H9 (cell line): ENCODE results near the gene NFXL1. TPM values are rescaled to one million over a fixed set of nuclear protein-coding genes. Genes with fewer than 3 reads are reported as not detected.

Experiments used
- DNase-seq: peaks from one replicate; pipeline ENCODE4 v3.0.0-alpha.2; 2017
- H2AFZ ChIP-seq: one replicate; pipeline ENCODE4 v1.6.1; 2013; ENCODE audit warnings: mild to moderate bottlenecking, low read length, control low read depth, moderate library complexity
- H2AK5ac ChIP-seq: 2 replicates; pipeline ENCODE4 v1.6.1; 2013; ENCODE audit warnings: low read length, control low read depth, mixed read lengths; ENCODE audit not compliant: insufficient read length
- H2BK120ac ChIP-seq: one replicate; pipeline ENCODE4 v1.6.1; 2013; ENCODE audit warnings: low read depth, mild to moderate bottlenecking, low read length, control low read depth, inconsistent platforms; ENCODE audit not compliant: poor library complexity, severe bottlenecking
- H2BK12ac ChIP-seq: 2 replicates; pipeline ENCODE4 v1.6.1; 2013; ENCODE audit warnings: low read length, control low read depth, mixed read lengths, low read depth; ENCODE audit not compliant: insufficient read length
- H2BK15ac ChIP-seq: 2 replicates; pipeline ENCODE4 v1.6.1; 2013; ENCODE audit warnings: low read depth, low read length, control low read depth
- H2BK20ac ChIP-seq: one replicate; pipeline ENCODE4 v1.6.1; 2013; ENCODE audit warnings: low read depth, mild to moderate bottlenecking, low read length, control low read depth, inconsistent platforms; ENCODE audit not compliant: poor library complexity, severe bottlenecking
- H2BK5ac ChIP-seq: 2 replicates; pipeline ENCODE4 v1.6.1; 2013; ENCODE audit warnings: low read length, control low read depth, mixed read lengths; ENCODE audit not compliant: insufficient read length
- H3K14ac ChIP-seq: 2 replicates; pipeline ENCODE4 v1.6.1; 2013; ENCODE audit warnings: low read length, control low read depth; ENCODE audit not compliant: insufficient read depth
- H3K18ac ChIP-seq: 2 replicates; pipeline ENCODE4 v1.6.1; 2013; ENCODE audit warnings: low read depth, mild to moderate bottlenecking, mixed read lengths, low read length, control low read depth; ENCODE audit not compliant: insufficient read length
- H3K23ac ChIP-seq: 2 replicates; pipeline ENCODE4 v1.6.1; 2013; ENCODE audit warnings: low read length, control low read depth, mixed read lengths, low read depth; ENCODE audit not compliant: insufficient read length
- H3K23me2 ChIP-seq: 2 replicates; pipeline ENCODE4 v1.6.1; 2013; ENCODE audit warnings: low read depth, mild to moderate bottlenecking, mixed read lengths, low read length, control low read depth; ENCODE audit not compliant: insufficient read length, poor library complexity, severe bottlenecking
- H3K27ac ChIP-seq: 2 replicates; pipeline ENCODE4 v1.5.1; 2013; ENCODE audit warnings: low read length, control low read depth, mixed read lengths, low read depth; ENCODE audit not compliant: insufficient read length
- H3K27me3 ChIP-seq: 2 replicates; pipeline ENCODE4 v1.6.1; 2013; ENCODE audit warnings: low read length, control low read depth, inconsistent platforms; ENCODE audit not compliant: insufficient read depth
- H3K4ac ChIP-seq: 2 replicates; pipeline ENCODE4 v1.6.1; 2013; ENCODE audit warnings: low read depth, mild to moderate bottlenecking, control low read depth, inconsistent platforms, low read length, moderate library complexity
- H3K4me1 ChIP-seq: 2 replicates; pipeline ENCODE4 v1.6.1; 2013; ENCODE audit warnings: low read length, control low read depth, inconsistent platforms; ENCODE audit not compliant: insufficient read depth
- H3K4me2 ChIP-seq: 2 replicates; pipeline ENCODE4 v1.6.1; 2013; ENCODE audit warnings: low read length, control low read depth, mixed read lengths; ENCODE audit not compliant: insufficient read length, insufficient read depth
- H3K56ac ChIP-seq: 2 replicates; pipeline ENCODE4 v1.6.1; 2013; ENCODE audit warnings: low read depth, mild to moderate bottlenecking, mixed read lengths, low read length, control low read depth; ENCODE audit not compliant: insufficient read length
- H3K79me1 ChIP-seq: 2 replicates; pipeline ENCODE4 v1.6.1; 2013; ENCODE audit warnings: low read depth, mild to moderate bottlenecking, moderate library complexity, low read length, control low read depth, inconsistent platforms; ENCODE audit not compliant: insufficient read depth, poor library complexity, severe bottlenecking
- H3K79me2 ChIP-seq: 2 replicates; pipeline ENCODE4 v1.6.1; 2013; ENCODE audit warnings: low read length, control low read depth, inconsistent platforms; ENCODE audit not compliant: insufficient read depth
- H3K9ac ChIP-seq: 2 replicates; pipeline ENCODE4 v1.6.1; 2013; ENCODE audit warnings: low read length, control low read depth, mixed read lengths; ENCODE audit not compliant: insufficient read length; ENCODE audit errors: extremely low read depth
- H3K9me3 ChIP-seq: one replicate; pipeline ENCODE4 v1.6.1; 2013; ENCODE audit warnings: low read depth, low read length, inconsistent platforms; ENCODE audit not compliant: control insufficient read depth
- H3T11ph ChIP-seq: one replicate; pipeline ENCODE4 v1.6.1; 2013; ENCODE audit warnings: mild to moderate bottlenecking, low read length, control low read depth, inconsistent platforms
- H4K20me1 ChIP-seq: one replicate; pipeline ENCODE4 v1.6.1; 2013; ENCODE audit not compliant: control insufficient read depth, insufficient read length, insufficient read depth
- H4K5ac ChIP-seq: 2 replicates; pipeline ENCODE4 v1.6.1; 2013; ENCODE audit warnings: low read depth, mild to moderate bottlenecking, mixed read lengths, low read length, control low read depth; ENCODE audit not compliant: insufficient read length
- H4K8ac ChIP-seq: replicated peaks from 2 replicates; pipeline ENCODE4 v1.6.1; 2013; ENCODE audit warnings: low read length, control low read depth, mixed read lengths, low read depth; ENCODE audit not compliant: insufficient read length
- H4K91ac ChIP-seq: 2 replicates; pipeline ENCODE4 v1.6.1; 2013; ENCODE audit warnings: low read depth, mild to moderate bottlenecking, moderate library complexity, mixed read lengths, low read length, control low read depth; ENCODE audit not compliant: insufficient read length
- H3K27ac Mint-ChIP-seq, 3 experiments: 2 replicates in 2 of 3; 3 replicates in 1 of 3; pipeline ENCODE4 v1.8.0; 2020 to 2021; ENCODE audit warnings: mixed read lengths in 3 of 3, mild to moderate bottlenecking in 1 of 3, moderate library complexity in 1 of 3
- H3K27me3 Mint-ChIP-seq: 2 replicates; pipeline ENCODE4 v1.8.0; 2021; ENCODE audit warnings: low read depth, mild to moderate bottlenecking, moderate library complexity, mixed read lengths
- H3K36me3 Mint-ChIP-seq, 3 experiments: 2 replicates in 2 of 3; 3 replicates in 1 of 3; pipeline ENCODE4 v1.8.0; 2020 to 2021; ENCODE audit warnings: low read depth in 3 of 3, mixed read lengths in 3 of 3; ENCODE audit not compliant: insufficient read depth in 1 of 3
- H3K4me1 Mint-ChIP-seq, 2 experiments: 2 replicates each; pipeline ENCODE4 v1.8.0; 2020; ENCODE audit warnings: mixed read lengths in 2 of 2
- H3K4me3 Mint-ChIP-seq, 2 experiments: 2 replicates in 1 of 2; 3 replicates in 1 of 2; pipeline ENCODE4 v1.8.0; 2020 to 2021; ENCODE audit warnings: mild to moderate bottlenecking in 2 of 2, mixed read lengths in 2 of 2, moderate library complexity in 1 of 2
- H3K9me3 Mint-ChIP-seq, 2 experiments: 2 replicates in 1 of 2; 3 replicates in 1 of 2; pipeline ENCODE4 v1.8.0; 2020; ENCODE audit warnings: mild to moderate bottlenecking in 2 of 2, mixed read lengths in 2 of 2, moderate library complexity in 1 of 2
- WGBS: extraction: QIAGEN DNeasy Blood & Tissue Kit; methylation state at CpG from one replicate; pipeline ENCODE4 v1.1.7; 2013; ENCODE audit warnings: missing lambda C conversion rate, low lambda C conversion rate, mixed read lengths; ENCODE audit not compliant: insufficient read length; ENCODE audit errors: extremely low coverage; 5-methylcytosine and 5-hydroxymethylcytosine counted together
- total RNA-seq: library from RNA; stranded (reverse); gene quantifications from 2 replicates; pipeline ENCODE4 v1.2.1, GENCODE V29; 2021
- TF ChIP-seq, protein P1 (sequence below): fragments of 200-600 bp; sonication (generic); conservative IDR thresholded peaks from 3 replicates; pipeline ENCODE4 v1.8.0; 2021; ENCODE audit warnings: antibody characterized with exemption, mild to moderate bottlenecking

The NFXL1 gene
- total RNA-seq, 1 experiment from 2014 or later = 33.8 TPM

DNA sequence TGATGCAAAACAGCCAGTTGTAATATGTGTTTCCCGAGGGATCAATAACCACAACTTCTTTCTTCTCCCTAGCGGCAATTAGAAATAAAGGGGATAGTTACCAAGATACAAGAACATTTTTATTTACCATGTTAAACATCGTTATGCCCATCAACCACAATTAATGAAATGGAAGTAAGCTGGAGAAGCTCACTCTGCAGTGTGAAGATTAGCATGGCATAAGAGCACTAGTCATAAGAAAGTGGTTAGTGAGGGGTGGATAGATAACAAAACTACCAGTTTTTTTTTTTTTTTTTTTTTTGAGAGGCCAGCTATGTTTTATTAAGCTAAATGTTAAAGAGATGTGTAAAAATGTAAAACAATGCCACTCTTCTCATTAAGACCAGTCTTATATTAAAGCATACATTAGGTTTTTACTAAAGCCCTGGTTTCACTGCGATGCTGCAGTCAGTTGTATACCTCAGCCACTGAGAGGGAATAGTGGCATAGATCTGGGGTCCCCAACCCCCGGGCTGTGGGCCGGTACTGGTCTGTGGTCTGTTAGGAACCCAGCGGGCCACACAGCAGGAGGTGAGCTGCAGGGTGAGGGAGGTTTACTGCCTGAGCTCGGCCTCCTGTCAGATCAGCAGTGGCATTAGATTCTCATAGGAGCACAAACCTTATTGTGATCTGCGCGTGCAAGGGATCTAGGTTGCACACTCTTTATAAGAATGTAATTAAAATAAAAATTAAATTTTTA, 27.9 kb upstream of the NFXL1 start:
- no peak overlapping the region for H3T11ph ChIP-seq
- H3K4ac ChIP-seq = no peak overlapping the region
- H2BK5ac ChIP-seq = no peak overlapping the region
- Mint-ChIP-seq H3K9me3 (no peaks in the 10 kb centered on the region), H3K27me3 (no peaks in the 10 kb centered on the region), H3K27ac (no peak overlapping the region), H3K36me3 (no peaks in the 10 kb centered on the region), H3K4me3 (no peak overlapping the region), H3K4me1 (peaks cover 6 to 15% of the 10 kb centered on the region in 2 experiments)
- H2AFZ ChIP-seq = no peak overlapping the region
- WGBS = no CpG with 5 or more reads among the region's 10 CpGs
- no peaks in the 10 kb centered on the region for H3K27me3 ChIP-seq
- no peak overlapping the region for H3K14ac ChIP-seq
- no peak overlapping the region for H2AK5ac ChIP-seq
- no peak overlapping the region for H4K8ac ChIP-seq
- H4K5ac ChIP-seq = no peak overlapping the region
- H3K9ac ChIP-seq = no peak overlapping the region
- H3K23ac ChIP-seq = no peak overlapping the region
- no peaks in the 10 kb centered on the region for H3K79me2 ChIP-seq
- H3K56ac ChIP-seq = no peak overlapping the region
- no peak for DNase-seq
- no peak overlapping the region for H2BK20ac ChIP-seq
- H3K79me1 ChIP-seq = no peaks in the 10 kb centered on the region
- H3K4me2 ChIP-seq = no peak overlapping the region
- H4K91ac ChIP-seq = no peak overlapping the region
- H3K23me2 ChIP-seq = no peaks in the 10 kb centered on the region
- no peak overlapping the region for H2BK15ac ChIP-seq
- no peak overlapping the region for H2BK120ac ChIP-seq
- H3K27ac ChIP-seq = no peak overlapping the region
- H3K4me1 ChIP-seq = no peaks in the 10 kb centered on the region
- H3K18ac ChIP-seq = no peak overlapping the region
- no peaks in the 10 kb centered on the region for H4K20me1 ChIP-seq
- no peaks in the 10 kb centered on the region for H3K9me3 ChIP-seq
- H2BK12ac ChIP-seq = no peak overlapping the region
- TF ChIP-seq, protein P1, sequence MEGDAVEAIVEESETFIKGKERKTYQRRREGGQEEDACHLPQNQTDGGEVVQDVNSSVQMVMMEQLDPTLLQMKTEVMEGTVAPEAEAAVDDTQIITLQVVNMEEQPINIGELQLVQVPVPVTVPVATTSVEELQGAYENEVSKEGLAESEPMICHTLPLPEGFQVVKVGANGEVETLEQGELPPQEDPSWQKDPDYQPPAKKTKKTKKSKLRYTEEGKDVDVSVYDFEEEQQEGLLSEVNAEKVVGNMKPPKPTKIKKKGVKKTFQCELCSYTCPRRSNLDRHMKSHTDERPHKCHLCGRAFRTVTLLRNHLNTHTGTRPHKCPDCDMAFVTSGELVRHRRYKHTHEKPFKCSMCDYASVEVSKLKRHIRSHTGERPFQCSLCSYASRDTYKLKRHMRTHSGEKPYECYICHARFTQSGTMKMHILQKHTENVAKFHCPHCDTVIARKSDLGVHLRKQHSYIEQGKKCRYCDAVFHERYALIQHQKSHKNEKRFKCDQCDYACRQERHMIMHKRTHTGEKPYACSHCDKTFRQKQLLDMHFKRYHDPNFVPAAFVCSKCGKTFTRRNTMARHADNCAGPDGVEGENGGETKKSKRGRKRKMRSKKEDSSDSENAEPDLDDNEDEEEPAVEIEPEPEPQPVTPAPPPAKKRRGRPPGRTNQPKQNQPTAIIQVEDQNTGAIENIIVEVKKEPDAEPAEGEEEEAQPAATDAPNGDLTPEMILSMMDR = no peak
